HL-60/S4 (cell line): Measurements from ENCODE around the gene PUS7.
"Not testable (repeated sequence)": the region's sequence is repeated elsewhere in the genome, so short reads cannot be mapped to it uniquely, and the experiment has no call there.

Source experiments
- in situ Hi-C: fragments of 300-500 bp; cut with MboI; formaldehyde crosslinking; loops from 2 replicates; pipeline ENCODE4 v1.14.3; 2022; ENCODE audit warnings: low sequenced_read_pairs

Gene PUS7

DNA sequence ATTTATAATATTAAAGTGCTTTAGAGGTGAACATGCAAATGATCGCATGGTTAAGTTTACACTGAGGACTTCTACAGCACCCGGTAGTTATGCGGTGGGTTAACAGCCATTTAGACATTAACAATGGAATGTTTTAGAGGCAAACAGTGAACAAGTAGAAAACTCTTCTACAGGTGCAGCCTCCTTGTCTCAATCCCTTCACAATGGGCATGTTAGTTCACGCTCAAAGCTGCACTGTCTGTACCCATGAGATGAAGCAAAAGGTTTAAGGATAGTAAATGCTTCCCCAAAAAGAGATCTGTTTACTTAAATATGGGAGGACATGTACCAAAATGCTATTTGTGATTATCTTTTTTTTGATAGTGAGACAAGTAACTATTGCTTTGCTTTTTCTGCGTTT, 25.1 kb downstream of the PUS7 start:
- in situ Hi-C loops = no loop called here

DNA sequence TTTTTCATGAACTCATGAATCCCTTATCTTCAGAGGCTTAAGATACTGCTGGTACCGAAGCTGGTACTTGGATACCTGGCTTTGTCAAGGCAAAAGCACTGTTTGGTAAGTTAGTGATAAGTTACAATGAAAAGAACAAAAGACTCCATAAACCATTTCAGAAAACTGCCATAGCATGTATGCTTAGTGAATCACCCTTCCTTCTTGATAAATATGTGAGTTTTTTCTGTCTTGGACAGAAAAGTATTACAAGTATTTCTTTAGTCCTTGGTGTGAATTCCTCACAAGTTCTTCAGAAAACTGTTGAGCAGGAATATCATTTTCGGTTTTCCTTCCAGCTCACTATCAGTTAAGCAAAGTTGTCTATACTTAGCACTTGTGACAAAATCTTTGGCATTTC, 25.6 kb downstream of the PUS7 start:
- in situ Hi-C loops = no loop called here

GRCh38 chr7:105493923-105494315, 28.2 kb downstream of the PUS7 start:
- in situ Hi-C loops = no loop called here

DNA sequence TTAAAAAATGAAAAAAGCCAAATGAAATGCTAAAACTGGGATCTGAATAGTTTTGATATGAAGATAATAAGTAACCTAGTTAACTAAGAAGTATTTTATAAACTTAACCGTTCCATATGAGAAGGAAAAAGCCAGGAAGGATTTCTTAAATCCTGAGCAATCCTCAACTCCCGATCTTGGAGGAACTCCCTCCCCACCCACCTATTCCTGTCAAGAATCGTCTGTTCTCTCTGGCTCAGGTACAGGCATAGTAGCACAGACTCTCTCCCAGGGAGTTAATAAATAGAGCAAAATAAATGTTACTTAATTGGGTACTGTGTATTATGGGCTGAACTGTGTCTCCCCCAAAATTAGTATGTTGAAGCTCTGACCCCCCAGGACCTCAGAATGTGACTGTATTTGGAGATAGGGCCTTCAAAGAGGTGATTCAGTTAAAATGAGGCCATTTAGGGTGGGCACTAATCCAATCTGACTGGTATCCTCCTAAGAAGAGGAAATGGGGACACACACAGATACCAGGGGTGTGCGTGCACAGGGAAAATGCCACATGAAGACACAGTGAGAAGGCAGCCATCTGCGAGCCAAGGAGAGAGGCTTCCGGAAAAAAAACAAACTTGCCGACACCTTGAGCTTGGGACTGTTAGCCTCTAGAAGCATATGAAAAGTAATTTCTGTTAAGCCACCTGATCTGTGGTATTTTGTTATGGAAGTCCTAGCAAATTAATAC, 28.7 kb downstream of the PUS7 start:
- in situ Hi-C loops = no loop called here

DNA sequence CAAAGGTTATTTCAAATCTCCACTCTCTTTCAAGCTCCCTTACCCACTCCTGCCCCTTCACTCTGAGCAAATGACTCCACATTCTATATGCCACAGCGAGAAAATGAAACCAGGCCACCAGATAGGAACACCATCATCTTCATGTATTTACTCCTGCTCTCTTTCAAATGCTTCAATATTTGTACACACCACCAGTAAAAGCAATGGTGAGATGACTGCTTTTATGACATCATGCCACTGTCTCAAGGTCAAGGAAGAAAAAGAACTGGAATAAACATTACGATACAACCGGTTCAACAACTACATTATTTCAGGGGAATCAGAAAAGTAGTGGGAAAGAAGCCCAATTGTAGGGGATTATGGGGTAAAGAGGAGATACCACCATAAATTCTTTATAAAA, 32.7 kb downstream of the PUS7 start:
- in situ Hi-C loops = no loop called here

GRCh38 chr7:105487579-105488571, 34.2 kb downstream of the PUS7 start:
- in situ Hi-C loops = no loop called here

DNA sequence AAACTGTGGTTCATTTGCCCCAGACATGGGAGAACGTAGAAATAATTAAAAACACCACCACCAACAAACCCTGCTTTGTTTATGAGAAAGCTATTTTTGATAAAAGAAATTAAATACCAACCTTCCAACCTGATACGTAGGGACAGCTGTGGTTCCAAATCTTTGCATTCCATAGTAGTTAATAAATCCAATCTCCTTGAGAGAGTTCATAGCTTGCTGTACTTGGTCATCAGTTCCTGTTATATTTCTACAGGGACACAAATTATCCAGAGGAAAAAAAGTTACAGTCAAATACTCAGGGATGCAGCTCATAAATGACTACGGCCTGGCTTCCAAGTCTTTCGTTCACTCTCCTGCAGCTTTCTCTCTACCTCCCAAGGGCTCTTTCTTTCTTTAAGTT, 41.1 kb downstream of the PUS7 start:
- in situ Hi-C loops = no loop called here

DNA sequence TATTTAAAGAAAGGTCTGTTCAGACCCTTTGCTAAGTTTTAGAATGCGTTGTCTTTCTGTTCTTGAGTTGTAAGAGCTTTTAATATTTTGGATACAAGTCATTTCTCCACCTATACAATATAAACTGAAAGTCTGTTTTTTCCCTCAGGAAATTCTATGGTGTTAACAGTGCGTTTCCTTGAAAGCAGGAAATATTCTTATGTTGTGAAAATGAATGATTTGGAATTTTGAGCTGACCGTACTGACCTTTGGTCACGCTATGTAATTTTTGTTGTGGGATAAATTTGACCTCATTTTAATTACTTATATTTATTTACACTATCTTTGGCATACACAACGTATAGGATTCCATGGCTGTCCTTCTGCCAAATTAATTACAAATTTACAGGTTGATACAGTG, 43.5 kb downstream of the PUS7 start:
- in situ Hi-C loops = no loop called here

- in situ Hi-C loops = no loop called here
Measured at GRCh38 chr7:105477908-105478307, 44.2 kb downstream of the PUS7 start.

DNA sequence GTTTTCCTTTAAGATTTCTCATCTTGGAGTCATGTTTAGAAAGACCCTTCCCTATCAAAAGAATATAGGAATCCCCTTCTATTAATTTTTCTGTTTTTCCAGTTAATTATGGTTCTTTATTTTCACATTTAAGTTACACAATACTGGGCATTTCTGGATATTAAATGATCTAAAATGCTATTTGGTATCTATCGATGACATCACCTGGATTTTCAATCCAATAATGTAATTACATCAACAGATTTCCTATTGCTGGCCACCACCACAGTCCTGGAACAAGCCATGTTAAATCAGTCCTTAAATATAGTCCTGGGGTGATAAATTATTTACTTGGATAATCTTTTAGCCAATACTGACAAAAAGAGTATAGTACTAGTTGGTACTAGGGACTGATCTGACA, 48.0 kb downstream of the PUS7 start:
- in situ Hi-C loops = no loop called here

GRCh38 chr7:105473163-105473562, 48.9 kb downstream of the PUS7 start:
- in situ Hi-C loops = no loop called here

DNA sequence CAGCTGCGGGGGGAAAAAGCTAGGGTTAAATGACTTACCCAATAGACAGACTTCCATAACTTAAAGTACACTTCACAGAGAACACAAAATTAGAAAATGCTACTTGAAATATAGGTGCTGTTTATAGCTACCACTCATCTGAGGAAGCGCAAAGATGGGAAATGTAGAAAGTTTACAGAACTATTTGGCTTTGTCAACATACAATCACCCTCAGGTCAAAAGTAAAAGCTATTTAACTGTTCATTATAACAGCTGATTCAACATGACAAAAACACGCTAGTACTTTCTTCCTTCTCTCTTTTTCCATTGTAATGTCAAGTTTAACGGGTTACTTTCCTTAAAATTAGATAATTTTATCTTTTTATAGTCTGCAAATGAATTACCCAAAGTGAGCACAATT, 51.2 kb downstream of the PUS7 start:
- in situ Hi-C loops = no loop called here

- in situ Hi-C loops = no loop called here
Measured at GRCh38 chr7:105470090-105470489, 52.0 kb downstream of the PUS7 start.

DNA sequence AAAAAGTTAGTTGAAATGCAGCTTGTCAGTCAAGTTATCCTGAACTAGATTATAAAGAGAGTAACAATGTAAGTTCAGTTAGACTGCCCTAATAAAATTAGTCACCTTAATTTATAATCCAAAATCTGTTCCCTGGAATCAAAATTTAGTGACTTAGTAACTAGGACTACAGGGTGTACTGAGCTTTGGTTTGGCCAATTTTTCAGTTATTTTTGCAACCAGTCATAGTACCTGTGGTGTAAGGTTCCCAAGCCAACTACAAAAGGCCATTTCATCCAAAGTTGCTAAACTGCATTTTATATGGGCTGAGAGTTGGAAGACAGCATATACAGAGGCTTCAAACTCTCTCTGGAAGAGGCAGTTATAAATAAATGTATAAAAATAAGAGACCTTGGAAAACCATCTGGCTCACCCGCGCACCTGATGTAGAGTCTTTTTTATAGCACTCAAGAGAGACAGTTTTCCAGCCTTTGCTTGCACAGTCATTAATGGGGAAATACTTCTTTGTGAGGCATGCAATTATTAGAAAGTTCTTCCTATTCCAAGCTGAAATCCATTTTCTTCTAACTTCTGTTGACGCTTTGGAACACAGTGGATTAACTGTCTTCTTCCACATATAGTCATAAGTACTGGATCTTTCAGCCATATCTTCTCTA, 59.2 kb downstream of the PUS7 start:
- in situ Hi-C loops = no loop called here

DNA sequence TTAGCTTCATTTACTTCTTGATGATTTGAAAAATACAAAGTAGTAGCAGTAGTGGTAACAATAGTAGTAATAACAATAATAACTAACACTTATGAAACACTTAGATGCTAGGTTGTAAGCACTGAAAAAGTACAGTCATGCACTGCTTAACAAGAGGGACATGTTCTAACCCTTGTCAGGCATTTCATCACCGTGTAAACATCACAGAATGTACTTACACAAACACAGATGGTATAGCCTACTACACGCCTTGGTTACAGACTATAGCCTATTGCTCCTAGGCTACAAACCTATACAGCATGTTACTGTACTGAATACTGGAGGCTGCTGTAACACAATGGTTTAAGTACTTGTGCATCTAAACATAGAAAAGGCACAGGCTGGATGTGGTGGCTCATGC, 60.6 kb downstream of the PUS7 start:
- in situ Hi-C loops = no loop called here

DNA sequence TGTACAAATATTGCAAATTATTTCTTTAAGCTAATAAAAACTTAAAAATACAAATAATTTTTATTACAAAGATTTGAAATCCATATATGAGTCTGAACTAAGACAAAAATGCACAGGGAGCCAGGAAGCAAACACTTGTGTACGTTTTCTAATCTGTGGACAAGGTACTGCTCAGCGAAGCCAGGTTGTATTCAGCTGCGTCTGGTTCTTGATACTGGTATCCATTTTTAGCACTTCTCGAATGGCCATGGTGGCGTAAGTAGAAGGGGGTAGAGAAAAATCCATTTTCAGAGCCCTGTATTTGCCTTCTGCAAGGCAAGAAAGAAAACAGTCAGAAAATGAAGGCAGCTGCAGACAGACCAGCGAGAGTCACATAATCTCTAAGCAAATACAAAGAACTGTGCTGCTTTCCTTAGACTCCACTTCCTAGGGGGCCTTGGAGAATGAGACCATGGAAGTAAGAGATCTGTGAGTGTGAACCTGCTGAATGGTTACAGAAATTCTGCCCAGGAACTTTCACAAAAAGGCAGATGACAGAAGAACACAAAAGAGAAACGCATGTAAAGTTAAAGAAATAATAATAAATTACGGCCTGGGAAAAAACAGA, 64.3 kb downstream of the PUS7 start:
- in situ Hi-C loops = no loop called here

- in situ Hi-C loops = no loop called here
Measured at GRCh38 chr7:105454921-105455320, 67.2 kb downstream of the PUS7 start.

DNA sequence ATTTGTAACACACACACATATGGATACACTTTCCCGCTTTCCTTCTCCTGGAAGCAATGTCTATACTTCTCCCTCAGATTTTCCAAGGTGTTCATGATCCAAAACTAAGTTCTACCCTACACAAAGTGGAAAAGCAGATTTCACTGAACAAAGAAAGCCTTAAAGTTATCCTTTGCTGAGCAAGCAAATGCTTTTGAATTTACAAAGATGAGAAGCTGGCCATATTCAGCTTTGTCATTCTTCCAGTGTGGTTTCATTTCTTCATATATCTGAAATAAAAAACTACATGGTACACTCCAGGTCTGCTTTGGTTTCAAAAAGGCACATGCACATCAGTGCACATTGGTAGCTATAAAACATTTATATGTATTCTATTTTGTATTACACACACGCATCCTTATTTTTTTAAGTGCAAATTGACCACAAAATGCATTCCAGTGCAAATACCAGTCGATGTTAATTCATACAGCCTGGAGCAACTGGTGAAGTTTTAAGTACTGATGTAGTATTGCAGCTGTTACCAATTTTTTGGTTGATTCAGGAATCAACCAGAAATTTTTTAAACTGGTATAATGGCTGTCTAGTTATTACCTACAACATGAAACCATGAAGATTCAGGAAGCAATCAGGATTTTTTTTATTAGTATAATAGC, 67.8 kb downstream of the PUS7 start:
- in situ Hi-C loops = no loop called here

DNA sequence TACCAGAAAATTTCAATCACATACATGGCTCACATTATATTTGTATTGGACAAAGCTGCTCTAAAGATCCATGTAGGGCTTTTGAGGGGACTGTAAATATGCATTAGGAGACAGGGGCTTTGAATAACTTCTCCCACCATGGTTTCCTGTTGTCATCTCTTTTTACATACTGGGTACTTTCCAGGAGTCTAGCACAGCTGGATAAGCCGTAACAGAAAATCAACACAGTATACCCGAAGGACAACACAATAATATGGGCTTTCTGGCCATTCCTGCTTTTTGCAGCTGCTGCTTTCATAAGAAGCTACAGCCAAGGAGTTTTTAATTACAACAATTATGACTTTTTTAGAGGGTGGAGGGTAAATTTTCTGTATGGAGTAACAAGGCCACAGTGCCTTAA, 70.0 kb downstream of the PUS7 start:
- in situ Hi-C loops = no loop called here

GRCh38 chr7:105450870-105451269, 71.2 kb downstream of the PUS7 start:
- in situ Hi-C loops = not testable (repeated sequence)
